Fibroblast of peridontal ligament (primary cell): ENCODE results near the gene PRB2.
"Not testable (repeated sequence)": the region's sequence is repeated elsewhere in the genome, so short reads cannot be mapped to it uniquely, and the experiment has no call there.

Experiments used
- DNase-seq: peaks from one replicate; pipeline ENCODE4 v3.0.0-alpha.2; 2010; ENCODE audit errors: extremely low read depth

The PRB2 gene

DNA sequence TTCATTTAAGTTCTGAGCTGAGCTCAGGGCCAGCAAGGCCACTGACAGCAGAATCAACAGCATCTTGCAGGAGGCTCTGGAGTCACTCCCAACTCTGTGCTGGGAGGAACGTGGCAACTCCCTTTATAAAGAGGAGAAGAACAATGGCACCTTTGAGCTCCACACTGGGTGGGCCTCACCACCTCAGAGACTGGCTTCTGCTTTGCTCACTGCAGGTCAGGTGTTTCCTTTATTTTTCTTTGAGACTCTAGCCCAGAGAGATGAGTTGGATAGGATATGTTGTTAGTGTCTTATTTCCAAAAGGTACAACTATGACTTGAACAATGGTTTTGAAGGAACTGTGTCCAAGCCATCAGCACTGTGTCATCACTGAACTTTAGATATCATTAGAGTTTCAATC lies at the start of gene PRB2:
PRB2 (minus strand) TSS at position 101 of the 400 bp plus-strand sequence; CDS start at position 63, 38 bp downstream.
- DNase-seq: not testable (repeated sequence)

DNA sequence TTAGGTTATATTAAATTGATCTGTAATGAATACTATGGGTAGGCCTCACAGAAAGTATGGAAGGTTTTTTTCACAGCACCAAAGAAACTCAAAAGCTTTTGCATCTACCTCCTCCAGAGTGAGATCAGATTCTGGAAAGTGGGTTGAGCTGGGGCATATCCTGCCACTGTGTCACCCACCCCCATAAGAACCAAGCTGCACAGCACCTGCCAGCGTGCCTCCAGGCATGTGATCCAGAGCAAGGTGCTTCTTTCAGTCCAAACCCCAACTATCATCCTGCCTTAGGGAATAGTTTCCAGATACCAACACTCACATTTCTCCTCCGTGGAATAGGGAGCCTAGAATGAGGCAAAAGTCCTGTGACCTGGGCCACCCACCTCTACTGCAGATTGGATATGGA lies 42.6 kb upstream of the PRB2 start:
- no peak for DNase-seq

DNA sequence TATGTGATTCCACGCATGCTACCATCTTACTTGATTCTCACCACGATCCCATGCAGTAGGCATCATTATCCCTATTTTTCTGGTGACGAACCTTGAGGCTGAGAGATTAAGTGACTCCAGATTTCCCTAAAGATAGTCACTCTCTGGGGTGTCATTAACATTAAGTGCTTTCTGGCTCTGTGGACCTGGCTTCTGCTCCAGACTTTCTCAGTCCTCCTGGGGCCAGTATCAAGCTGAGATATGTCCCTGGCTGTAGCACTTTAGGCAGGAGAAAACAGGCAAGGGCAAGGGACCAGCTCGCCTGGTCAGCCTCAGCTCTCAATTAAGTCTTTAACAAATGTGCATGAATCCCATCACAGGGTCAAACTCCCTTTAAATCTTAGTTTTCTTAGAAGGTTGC lies 38.3 kb upstream of the PRB2 start:
- DNase-seq: no peak

DNA sequence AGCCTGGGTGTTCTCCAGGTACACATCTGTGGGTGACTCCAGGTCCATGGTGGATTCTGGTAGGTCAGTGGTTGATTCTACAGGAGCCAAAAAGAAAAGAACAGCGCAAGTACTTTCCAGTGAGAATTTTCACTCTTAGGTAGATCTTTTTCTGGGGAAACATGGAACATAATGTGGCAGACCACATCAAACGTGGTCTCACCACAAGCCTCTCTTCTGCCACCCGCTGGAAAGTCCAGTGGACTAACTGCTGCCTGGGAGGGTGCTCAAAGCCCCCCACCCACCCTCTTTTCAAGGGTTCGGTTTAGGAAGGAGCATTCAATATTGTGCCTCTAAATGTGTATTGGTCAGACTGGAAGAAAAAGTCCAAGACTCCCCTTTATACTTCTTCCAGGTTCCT lies 36.1 kb upstream of the PRB2 start:
- DNase-seq: no peak

DNA sequence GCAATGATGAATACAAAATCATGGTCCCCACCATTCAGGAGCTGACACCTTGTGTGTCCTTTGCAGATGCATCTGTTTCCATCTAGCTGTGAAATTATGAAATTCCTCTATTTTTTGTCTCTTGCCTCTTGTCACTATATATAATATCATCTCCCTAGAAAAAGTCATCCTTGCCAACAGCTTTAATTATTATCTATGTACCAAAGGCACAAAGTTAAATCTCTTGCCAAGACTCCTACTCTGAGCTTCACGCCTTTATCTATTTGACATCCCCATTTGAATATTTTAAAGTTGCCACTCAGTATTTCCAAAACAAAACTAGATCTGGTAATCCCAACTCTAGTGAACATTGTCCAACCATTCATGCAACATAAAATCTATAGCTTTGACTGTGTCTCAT lies 32.0 kb upstream of the PRB2 start:
- no peak for DNase-seq

DNA sequence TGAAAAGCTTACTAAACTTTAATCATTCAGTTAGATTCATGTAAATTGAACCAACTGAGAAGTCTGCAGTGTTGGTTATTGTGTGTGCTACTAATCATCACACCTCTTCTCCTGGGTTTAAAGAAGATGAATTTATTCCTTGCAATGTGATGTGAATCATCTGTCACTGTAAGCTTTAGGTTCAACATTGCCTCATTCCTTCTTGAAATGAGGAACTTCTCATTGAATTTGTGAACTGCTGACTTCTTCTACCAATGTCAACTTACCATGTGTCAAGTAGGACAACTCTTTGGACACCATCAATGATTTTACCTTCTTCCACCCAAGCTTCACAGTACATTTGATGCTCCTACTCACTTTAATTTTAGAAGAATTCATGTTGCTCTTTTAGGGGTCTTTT lies 17.4 kb upstream of the PRB2 start:
- DNase-seq: no peak

DNA sequence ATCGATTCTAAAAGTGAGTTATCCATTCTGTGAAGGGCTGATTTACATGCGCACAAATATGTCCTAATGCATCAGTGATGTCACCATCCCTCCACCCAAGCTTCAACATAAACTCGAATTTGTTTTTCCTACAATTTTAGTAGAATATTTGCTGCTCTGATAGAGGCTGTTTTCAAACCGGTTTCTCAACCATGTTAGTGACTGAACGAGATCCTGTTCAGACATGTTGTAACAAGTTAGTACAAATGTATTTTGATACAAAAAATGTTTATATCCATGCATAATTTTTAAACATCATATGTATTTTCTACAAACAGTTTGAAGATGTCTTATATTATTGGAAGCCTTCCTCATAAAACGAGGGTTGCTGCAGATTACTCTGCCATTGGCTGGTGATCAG lies 12.7 kb upstream of the PRB2 start:
- no peak for DNase-seq

DNA sequence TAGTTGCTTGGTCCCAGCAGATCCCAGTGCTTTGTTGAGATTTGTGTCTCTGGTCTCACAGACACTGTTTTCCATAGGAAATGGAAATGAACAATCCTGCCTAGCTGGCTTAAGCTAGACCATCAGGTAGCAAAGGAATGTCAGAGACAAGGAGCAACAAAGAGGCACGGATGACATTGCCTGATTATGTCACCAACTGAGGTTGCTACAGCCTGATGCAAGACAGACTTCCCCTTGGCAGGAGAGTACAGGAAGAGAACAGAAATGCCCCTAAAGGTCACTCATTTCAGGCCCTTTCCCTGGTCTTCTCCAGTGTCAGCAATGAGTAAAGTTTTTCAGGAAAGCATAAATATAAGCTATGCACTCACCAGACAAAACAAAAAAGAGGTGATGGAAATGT lies 2.0 kb upstream of the PRB2 start:
- DNase-seq: no peak

DNA sequence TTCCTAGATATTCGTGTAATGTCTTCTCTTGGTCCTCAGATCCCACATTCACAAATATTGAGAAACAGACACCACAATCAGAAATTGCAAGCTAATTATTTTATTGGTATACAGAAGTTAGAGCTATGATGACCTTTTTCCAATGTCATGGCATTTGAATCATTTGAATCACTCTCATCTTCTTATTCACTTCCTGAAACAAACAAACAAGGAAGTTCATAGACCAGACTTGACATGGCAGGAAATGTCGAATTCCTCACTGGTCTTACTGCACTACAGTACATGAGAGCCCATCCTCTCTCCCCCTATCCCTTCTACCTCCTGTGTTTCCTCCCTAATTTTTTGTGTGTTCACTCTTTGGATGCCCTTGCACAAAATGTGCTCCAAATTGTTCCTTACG lies 3.9 kb downstream of the PRB2 start:
- not testable (repeated sequence) for DNase-seq

DNA sequence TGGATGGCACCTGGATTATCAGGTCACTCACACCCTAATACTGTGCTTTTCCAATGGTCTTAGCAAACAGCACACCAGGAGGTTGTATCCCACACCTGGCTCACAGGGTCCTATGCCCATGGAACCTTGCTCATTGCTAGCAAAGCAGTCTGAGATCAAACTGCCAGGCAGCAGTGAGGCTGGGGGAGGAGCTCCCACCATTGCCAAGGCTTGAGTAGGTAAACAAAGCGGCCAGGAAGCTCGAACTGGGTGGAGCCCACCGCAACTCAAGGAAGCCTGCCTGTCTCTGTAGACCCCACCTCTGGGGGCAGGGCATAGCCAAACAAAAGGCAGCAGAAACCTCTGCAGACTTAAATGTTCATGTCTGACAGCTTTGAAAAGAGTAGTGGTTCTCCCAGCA lies 17.9 kb downstream of the PRB2 start:
- DNase-seq: not testable (repeated sequence)

DNA sequence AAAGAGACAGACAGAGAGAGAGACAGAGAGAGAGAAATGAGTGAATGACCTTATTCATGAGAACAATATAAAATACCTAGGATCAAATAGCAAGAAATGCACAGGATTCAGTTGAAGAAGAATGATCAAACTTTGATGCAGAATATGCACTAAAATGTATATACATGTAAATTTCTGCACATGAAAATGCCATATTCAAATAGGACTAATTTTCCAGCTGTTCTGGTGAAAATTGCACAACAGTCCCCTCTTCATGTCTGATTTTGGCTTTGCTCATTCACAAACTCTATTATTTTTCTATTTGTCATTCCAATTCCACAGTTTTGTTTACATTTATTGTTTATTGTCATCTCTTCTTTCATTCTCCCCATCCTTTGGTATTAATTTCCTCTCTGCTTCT lies 34.2 kb downstream of the PRB2 start:
- no peak for DNase-seq

DNA sequence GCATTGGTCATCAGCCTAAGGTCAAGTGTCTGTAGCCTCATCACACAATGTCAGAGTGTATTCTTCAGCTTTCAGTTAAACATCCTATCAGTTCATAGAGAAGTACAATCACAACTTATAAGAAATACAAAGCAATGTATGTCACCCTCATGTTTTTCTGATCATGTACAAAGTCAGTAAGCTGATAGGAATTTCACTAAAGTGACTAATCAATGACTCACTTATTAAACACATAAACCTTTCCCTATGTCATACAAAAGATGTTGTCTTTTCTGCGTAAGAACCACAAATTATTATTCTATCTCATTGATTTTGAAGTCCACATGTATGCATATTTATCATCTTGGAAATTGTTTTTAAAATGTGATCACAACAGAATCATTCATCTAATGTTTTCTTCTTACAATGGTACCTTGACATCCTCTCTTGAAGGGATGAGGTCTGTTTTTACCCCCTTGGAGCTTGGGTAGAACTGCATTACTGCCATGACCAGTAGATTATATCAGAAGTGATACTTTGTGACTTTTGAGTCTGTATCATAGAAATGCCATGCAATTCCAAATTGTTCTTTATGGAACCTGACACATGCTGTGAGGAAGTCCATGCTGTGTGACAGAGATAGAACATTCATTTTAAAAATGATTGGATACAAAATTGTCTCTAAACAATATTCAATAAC lies 35.0 kb downstream of the PRB2 start:
- peak; percentile 4 for DNase-seq

DNA sequence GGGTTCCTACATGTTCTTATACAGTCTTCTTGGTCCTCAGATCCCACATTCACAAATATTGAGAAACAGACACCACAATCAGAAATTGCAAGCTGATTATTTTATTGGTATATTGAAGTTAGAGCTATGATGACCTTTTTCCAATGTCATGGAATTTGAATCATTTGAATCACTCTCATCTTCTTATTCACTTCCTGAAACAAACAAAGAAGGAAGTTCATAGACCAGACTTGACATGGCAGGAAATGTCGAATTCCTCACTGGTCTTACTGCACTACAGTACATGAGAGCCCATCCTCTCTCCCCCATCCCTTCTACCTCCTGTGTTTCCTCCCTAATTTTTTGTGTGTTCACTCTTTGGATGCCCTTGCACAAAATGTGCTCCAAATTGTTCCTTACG lies 43.6 kb downstream of the PRB2 start:
- not testable (repeated sequence) for DNase-seq

DNA sequence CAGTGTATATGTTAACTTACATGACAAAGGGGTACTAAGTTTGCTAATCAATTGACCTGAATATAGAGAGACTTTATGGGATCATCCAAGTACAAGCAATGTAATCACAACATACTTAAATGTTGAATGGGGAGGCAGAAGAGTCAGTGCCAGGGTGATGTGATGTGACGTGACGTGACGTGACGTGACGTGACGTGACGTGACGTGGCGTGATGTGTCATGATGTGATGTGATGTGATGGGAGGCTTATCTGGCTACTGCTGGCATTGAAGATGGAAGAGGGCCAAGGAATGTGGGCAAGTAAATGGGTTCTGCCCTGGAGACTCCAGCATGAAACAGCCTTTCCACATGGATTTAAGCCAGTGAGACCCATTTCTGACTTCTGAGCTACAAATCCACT lies 46.9 kb downstream of the PRB2 start:
- DNase-seq: no peak

DNA sequence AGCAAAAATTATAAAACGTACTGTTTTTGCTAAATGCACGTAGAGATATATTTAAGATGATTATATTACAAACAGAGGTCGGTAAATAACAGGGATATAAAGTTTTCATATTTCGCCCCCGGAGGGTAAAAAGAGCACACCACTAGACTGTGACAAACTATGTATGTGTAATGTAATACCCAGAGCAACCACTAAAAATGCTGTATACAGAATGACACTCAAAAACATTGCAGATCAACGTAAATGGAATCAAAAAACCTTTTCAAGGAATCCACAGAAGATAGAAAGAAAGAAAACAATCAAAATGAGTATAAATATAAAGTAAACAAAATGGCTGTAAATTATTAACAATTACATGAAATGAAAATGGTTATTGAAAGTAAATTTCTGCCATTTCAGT lies 47.6 kb downstream of the PRB2 start:
- DNase-seq: no peak

DNA sequence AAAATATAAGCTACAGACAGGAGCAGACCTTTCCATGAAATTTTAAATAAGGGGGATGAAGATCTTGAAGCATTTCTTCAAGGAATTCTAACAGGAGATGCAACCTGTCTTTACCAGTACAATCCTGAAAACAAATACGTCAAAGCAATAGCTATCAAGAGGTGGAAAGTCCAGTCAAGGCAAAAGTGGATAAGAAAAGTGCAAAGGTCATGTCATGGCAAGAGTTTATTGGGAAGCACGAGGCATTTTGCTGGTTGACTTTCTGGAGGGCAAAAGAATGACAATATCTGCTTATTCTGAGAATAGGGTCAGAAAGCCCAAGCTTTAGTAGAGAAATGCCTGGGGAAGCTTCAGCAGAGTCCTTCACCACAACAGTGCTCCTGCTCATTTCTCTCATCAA lies 50.9 kb downstream of the PRB2 start:
- DNase-seq: no peak
